ENCODE results near the gene ATP9A.
"Not testable (repeated sequence)": the region's sequence is repeated elsewhere in the genome, so short reads cannot be mapped to it uniquely, and the experiment has no call there.

The ATP9A gene

GRCh38 chr20:51570739-51571459, 197.3 kb downstream of the ATP9A start:
- no peak for DNase-seq (ENCODE audit: low spot score)

GRCh38 chr20:51569815-51570738, 198.1 kb downstream of the ATP9A start:
- DNase-seq (ENCODE audit: low spot score) = no peak

- DNase-seq (ENCODE audit: low spot score) = not testable (repeated sequence)
Measured at GRCh38 chr20:51568533-51568932, 199.7 kb downstream of the ATP9A start.

DNA sequence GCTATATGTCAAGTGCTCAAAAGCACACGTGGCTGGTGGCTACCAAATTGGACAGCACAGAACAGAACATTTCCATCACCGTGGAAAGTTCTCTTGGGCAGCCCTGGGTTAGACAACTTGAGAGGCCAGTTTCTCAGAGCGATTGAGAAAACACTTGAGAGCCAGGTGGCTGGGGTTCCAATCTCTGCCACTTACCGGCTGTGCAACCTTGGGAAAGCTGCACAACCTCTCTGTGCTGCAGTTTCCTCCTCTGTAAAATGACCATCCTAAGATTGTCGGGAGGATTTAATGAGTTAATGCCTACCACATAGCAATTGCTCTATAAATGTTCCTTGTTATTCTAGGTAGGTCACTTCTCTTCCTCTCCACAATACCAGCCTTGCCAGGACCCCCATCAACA, 200.6 kb downstream of the ATP9A start:
- no peak for DNase-seq (ENCODE audit: low spot score)

DNA sequence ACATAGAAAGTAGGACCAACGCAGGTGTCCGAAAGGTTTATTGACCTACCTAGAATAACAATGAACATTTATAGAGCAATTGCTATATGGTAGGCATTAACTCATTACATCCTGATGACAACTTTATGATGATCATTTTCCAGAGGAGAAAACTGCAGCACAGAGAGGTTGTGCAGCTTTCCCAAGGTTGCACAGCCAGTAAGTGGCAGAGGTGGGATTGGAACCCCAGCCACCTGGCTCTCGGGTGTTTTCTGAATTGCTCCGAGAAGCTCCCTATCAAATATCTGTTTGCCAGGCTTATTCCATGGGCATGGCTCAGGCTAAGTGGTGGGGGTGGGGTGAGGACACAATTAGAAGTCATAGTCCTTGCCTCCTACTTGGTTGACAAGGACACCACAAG, 201.6 kb downstream of the ATP9A start:
- DNase-seq (ENCODE audit: low spot score) = no peak

GRCh38 chr20:51565298-51566144, 202.7 kb downstream of the ATP9A start:
- DNase-seq (ENCODE audit: low spot score) = no peak

- no peak for DNase-seq (ENCODE audit: low spot score)
Measured at GRCh38 chr20:51563486-51564332, 204.5 kb downstream of the ATP9A start.

GRCh38 chr20:51563174-51563485, 205.1 kb downstream of the ATP9A start:
- no peak for DNase-seq (ENCODE audit: low spot score)

GRCh38 chr20:51562332-51563173, 205.6 kb downstream of the ATP9A start:
- peak; percentile 81 for DNase-seq (ENCODE audit: low spot score)

GRCh38 chr20:51562027-51562331, 206.2 kb downstream of the ATP9A start:
- no peak for DNase-seq (ENCODE audit: low spot score)

- DNase-seq (ENCODE audit: low spot score) = no peak
Measured at GRCh38 chr20:51560550-51561307, 207.5 kb downstream of the ATP9A start.

- DNase-seq (ENCODE audit: low spot score) = no peak
Measured at GRCh38 chr20:51560042-51560441, 208.1 kb downstream of the ATP9A start.

- DNase-seq (ENCODE audit: low spot score) = peak; percentile 97
Measured at GRCh38 chr20:51554538-51555165, 213.5 kb downstream of the ATP9A start.

- peak; percentile 55 for DNase-seq (ENCODE audit: low spot score)
Measured at GRCh38 chr20:51553897-51554486, 214.2 kb downstream of the ATP9A start.

GRCh38 chr20:51551186-51551585, 217.0 kb downstream of the ATP9A start:
- no peak for DNase-seq (ENCODE audit: low spot score)

- DNase-seq (ENCODE audit: low spot score) = no peak
Measured at GRCh38 chr20:51549474-51549873, 218.7 kb downstream of the ATP9A start.

DNA sequence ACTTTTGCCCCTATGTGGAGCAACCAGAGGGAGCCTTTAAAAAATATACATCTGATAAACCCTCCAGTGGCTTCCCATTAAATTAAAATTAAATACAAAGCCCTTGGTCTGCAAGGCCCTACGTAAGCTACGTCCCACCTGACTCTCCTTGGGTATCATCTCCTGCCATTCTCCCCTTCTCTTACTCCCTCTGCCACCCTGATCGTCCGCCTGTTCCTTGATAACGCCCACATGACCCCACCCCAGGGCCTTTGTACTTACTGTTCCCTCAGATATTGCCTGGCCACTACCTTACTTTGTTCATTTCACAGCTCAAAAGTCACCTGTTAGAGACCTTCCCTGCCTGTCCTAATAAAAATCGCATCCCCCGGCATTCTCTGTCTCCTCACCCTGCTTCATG, 220.2 kb downstream of the ATP9A start:
- DNase-seq (ENCODE audit: low spot score) = no peak
